ENCODE measurements around the gene MYO5B.
"Not testable (repeated sequence)": the region's sequence is repeated elsewhere in the genome, so short reads cannot be mapped to it uniquely, and the experiment has no call there.

MYO5B gene

GRCh38 chr18:49846718-49847470, 348.1 kb downstream of the MYO5B start:
- no peak for DNase-seq

GRCh38 chr18:49846361-49846662, 348.6 kb downstream of the MYO5B start:
- no peak for DNase-seq

GRCh38 chr18:49845629-49846360, 349.2 kb downstream of the MYO5B start:
- DNase-seq, result no peak

- no peak for DNase-seq
Measured at GRCh38 chr18:49844903-49845302, 350.0 kb downstream of the MYO5B start.

GRCh38 chr18:49843778-49844625, 350.9 kb downstream of the MYO5B start:
- no peak for DNase-seq

GRCh38 chr18:49843131-49843530, 351.8 kb downstream of the MYO5B start:
- no peak for DNase-seq

- no peak for DNase-seq
Measured at GRCh38 chr18:49842656-49843055, 352.3 kb downstream of the MYO5B start.

- no peak for DNase-seq
Measured at GRCh38 chr18:49841236-49842217, 353.4 kb downstream of the MYO5B start.

GRCh38 chr18:49839012-49839411, 355.9 kb downstream of the MYO5B start:
- no peak for DNase-seq

- no peak for DNase-seq
Measured at GRCh38 chr18:49838381-49838780, 356.6 kb downstream of the MYO5B start.

GRCh38 chr18:49837889-49838288, 357.1 kb downstream of the MYO5B start:
- DNase-seq, result no peak

- DNase-seq, result not testable (repeated sequence)
Measured at GRCh38 chr18:49837316-49837835, 357.6 kb downstream of the MYO5B start.

GRCh38 chr18:49835405-49835804, 359.5 kb downstream of the MYO5B start:
- DNase-seq, result no peak

- DNase-seq, result no peak
Measured at GRCh38 chr18:49834258-49834657, 360.7 kb downstream of the MYO5B start.

GRCh38 chr18:49833814-49834213, 361.1 kb downstream of the MYO5B start:
- no peak for DNase-seq

- DNase-seq, result no peak
Measured at GRCh38 chr18:49832221-49832647, 362.7 kb downstream of the MYO5B start.

- DNase-seq, result no peak
Measured at GRCh38 chr18:49827996-49828395, 367.0 kb downstream of the MYO5B start.

GRCh38 chr18:49819823-49820671, 374.9 kb downstream of the MYO5B start:
- DNase-seq, result no peak

- DNase-seq, result no peak
Measured at GRCh38 chr18:49819071-49819662, 375.8 kb downstream of the MYO5B start.

- no peak for DNase-seq
Measured at GRCh38 chr18:49817947-49818346, 377.0 kb downstream of the MYO5B start.

GRCh38 chr18:49815927-49816326, 379.0 kb downstream of the MYO5B start:
- no peak for DNase-seq

All from effector CD8-positive, alpha-beta T cell (primary cell).